ENCODE results near the gene AHRR. TPM values are rescaled to one million over a fixed set of nuclear protein-coding genes. Genes with fewer than 3 reads are reported as not detected.

Gene AHRR
- total RNA-seq, 1 experiment from 2014 or later = 1.9 TPM

DNA sequence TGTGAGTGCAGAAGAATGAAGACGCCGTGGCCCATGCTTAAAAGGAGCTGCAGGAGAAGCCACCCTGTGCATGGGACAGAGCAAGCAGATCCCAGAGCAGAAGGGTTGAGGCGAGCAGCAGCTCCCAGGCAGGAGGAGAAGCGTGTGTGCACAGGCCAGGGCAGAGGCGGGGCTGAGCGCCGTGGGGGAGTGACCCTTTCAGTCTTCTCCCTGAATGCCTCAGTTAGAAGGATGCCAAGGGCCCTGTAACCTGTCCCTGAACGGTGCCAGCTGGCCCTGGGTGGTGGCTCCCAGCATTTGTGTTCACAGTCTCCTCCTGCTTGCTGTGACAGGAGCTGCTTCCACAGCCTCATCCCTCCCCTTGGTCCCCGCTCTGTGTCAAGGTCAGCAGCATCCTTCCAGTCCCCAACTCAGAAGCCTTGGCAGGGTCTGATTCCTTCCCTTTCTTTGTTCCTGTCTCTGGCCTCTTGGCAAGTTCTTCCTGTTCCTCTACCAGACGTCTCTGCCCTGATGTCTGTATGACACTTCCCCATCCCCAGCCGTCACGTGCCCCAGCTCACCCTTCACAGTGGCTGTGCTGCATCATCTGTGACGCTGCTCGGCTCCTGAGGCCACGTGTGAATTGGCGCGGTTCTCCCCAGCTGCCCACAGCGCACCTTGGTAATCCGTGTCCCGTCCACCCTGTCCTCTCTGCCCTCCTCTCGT, 126.7 kb downstream of the AHRR start:
- Histone ChIP-seq H3K79me2 (ENCODE audit: low read length) (peaks cover 49% of the 10 kb centered on the region), H3K27ac (ENCODE audit: low read length) (no peak overlapping the region), H3K27me3 (ENCODE audit: low read length) (no peaks in the 10 kb centered on the region), H3K36me3 (ENCODE audit: low read depth, low read length) (peaks cover 68% of the 10 kb centered on the region), H3K4me1 (ENCODE audit: insufficient read depth, low read length) (peaks cover 10% of the 10 kb centered on the region; the same call in 1 of the 2 replicates), H3K9me3 (ENCODE audit: low read length) (peaks cover 14% of the 10 kb centered on the region), H3K9me2 (replicated peaks; ENCODE audit: low read length) (no peaks in the 10 kb centered on the region), H3K4me3 (ENCODE audit: low read length) (no peak overlapping the region), H3K9ac (ENCODE audit: low read length) (no peak overlapping the region), H3F3A (ENCODE audit: low read length, unreplicated experiment) (no peaks in the 10 kb centered on the region), H4K20me1 (ENCODE audit: low read length) (no peaks in the 10 kb centered on the region), H2AFZ (ENCODE audit: low read length) (no peak overlapping the region), H3K4me2 (ENCODE audit: low read length) (no peak overlapping the region)
- intact Hi-C loops (cut with micrococcal nuclease) = loop anchor here (10.0 kb wide), 1 partner anchor 167 kb away; the partner anchor contains the start of gene CEP72
- no TSS peak for BruUV-seq (replicated peaks)
- no peak for ATAC-seq
- no peak for DNase-seq
- TF ChIP-seq EZH2phosphoT487 (IDR thresholded peaks at IDR 0.05; ENCODE audit: borderline replicate concordance, low read length) (no peak), EZH2 (IDR thresholded peaks at IDR 0.05; ENCODE audit: low read length, unreplicated experiment) (no peak)
- TF ChIP-seq, protein P1, sequence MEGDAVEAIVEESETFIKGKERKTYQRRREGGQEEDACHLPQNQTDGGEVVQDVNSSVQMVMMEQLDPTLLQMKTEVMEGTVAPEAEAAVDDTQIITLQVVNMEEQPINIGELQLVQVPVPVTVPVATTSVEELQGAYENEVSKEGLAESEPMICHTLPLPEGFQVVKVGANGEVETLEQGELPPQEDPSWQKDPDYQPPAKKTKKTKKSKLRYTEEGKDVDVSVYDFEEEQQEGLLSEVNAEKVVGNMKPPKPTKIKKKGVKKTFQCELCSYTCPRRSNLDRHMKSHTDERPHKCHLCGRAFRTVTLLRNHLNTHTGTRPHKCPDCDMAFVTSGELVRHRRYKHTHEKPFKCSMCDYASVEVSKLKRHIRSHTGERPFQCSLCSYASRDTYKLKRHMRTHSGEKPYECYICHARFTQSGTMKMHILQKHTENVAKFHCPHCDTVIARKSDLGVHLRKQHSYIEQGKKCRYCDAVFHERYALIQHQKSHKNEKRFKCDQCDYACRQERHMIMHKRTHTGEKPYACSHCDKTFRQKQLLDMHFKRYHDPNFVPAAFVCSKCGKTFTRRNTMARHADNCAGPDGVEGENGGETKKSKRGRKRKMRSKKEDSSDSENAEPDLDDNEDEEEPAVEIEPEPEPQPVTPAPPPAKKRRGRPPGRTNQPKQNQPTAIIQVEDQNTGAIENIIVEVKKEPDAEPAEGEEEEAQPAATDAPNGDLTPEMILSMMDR (conservative IDR thresholded peaks at IDR 0.05; ENCODE audit: low read depth, low read length) = no peak
- POLR2A ChIA-PET (ENCODE audit: unreplicated experiment) = no interaction called here
- CTCF ChIA-PET = no interaction called here

DNA sequence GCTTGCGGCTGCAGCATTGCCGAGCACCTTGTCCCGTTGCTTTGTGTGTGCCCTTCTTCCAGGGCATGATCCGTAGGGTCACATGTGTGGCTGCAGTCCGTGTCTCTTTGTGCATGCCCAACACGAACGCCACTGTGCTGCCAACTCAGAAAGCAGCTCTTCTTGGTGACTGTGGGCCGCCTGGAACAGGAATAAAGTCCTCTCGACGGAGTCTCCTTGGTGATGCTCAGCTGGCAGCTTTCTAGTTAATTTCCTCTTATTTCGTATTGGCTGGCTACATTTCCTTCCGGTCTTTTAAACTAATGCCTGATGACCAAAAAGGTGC, 127.2 kb downstream of the AHRR start:
- BruUV-seq (replicated peaks) = no TSS peak
- H3K27ac ChIP-seq (ENCODE audit: low read length) = no peak overlapping the region
- H3K9ac ChIP-seq (ENCODE audit: low read length) = no peak overlapping the region
- no peak for ATAC-seq
- no peaks in the 10 kb centered on the region for H3K27me3 ChIP-seq (ENCODE audit: low read length)
- peaks cover 48% of the 10 kb centered on the region for H3K79me2 ChIP-seq (ENCODE audit: low read length)
- peaks cover 14% of the 10 kb centered on the region for H3K9me3 ChIP-seq (ENCODE audit: low read length)
- CTCF ChIA-PET = no interaction called here
- TF ChIP-seq, protein P1 (conservative IDR thresholded peaks at IDR 0.05; ENCODE audit: low read depth, low read length) = no peak
- no peak for TF ChIP-seq EZH2phosphoT487 (IDR thresholded peaks at IDR 0.05; ENCODE audit: borderline replicate concordance, low read length)
- TF ChIP-seq EZH2 (IDR thresholded peaks at IDR 0.05; ENCODE audit: low read length, unreplicated experiment) = no peak
- no peak overlapping the region for H2AFZ ChIP-seq (ENCODE audit: low read length)
- no peak for DNase-seq
- peaks cover 10% of the 10 kb centered on the region; the same call in 1 of the 2 replicates for H3K4me1 ChIP-seq (ENCODE audit: insufficient read depth, low read length)
- peaks cover 73% of the 10 kb centered on the region for H3K36me3 ChIP-seq (ENCODE audit: low read depth, low read length)
- H3K9me2 ChIP-seq (replicated peaks; ENCODE audit: low read length) = no peaks in the 10 kb centered on the region
- no peaks in the 10 kb centered on the region for H4K20me1 ChIP-seq (ENCODE audit: low read length)
- POLR2A ChIA-PET (ENCODE audit: unreplicated experiment) = no interaction called here
- no peak overlapping the region for H3K4me3 ChIP-seq (ENCODE audit: low read length)
- intact Hi-C loops (cut with micrococcal nuclease) = loop anchor here (10.0 kb wide), 1 partner anchor 166 kb away; the partner anchor contains the start of gene CEP72
- H3F3A ChIP-seq (ENCODE audit: low read length, unreplicated experiment) = no peaks in the 10 kb centered on the region
- H3K4me2 ChIP-seq (ENCODE audit: low read length) = no peak overlapping the region

DNA sequence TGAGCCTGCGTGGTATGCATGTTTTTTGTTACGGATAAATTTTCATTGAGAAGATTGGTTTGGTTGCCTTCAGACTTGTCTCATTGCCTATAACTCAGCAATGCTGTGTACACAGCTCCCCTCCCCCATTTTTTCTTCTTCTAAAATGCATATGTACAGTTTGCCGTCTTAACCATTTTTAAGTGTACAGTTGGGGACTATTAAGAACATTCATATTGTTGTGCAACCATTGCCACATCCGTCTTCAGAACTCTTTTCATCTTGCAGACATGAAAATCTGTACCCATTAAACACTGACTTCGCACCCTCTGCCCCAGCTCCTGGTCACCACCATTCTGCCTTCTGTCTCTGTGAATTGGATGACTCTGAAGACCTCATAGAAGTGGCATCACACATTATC, 127.6 kb downstream of the AHRR start:
- ChIA-PET POLR2A (ENCODE audit: unreplicated experiment) (no interaction called here), CTCF (no interaction called here)
- Histone ChIP-seq H4K20me1 (ENCODE audit: low read length) (no peaks in the 10 kb centered on the region), H3K4me1 (ENCODE audit: insufficient read depth, low read length) (peaks cover 9% of the 10 kb centered on the region; the same call in 1 of the 2 replicates), H3K4me2 (ENCODE audit: low read length) (no peak overlapping the region), H3K9me2 (replicated peaks; ENCODE audit: low read length) (no peaks in the 10 kb centered on the region), H3F3A (ENCODE audit: low read length, unreplicated experiment) (no peaks in the 10 kb centered on the region), H3K27me3 (ENCODE audit: low read length) (no peaks in the 10 kb centered on the region), H3K4me3 (ENCODE audit: low read length) (no peak overlapping the region), H3K9ac (ENCODE audit: low read length) (no peak overlapping the region), H3K36me3 (ENCODE audit: low read depth, low read length) (peaks cover 76% of the 10 kb centered on the region), H3K9me3 (ENCODE audit: low read length) (peaks cover 14% of the 10 kb centered on the region), H3K27ac (ENCODE audit: low read length) (no peak overlapping the region), H3K79me2 (ENCODE audit: low read length) (peaks cover 48% of the 10 kb centered on the region), H2AFZ (ENCODE audit: low read length) (no peak overlapping the region)
- TF ChIP-seq EZH2 (IDR thresholded peaks at IDR 0.05; ENCODE audit: low read length, unreplicated experiment) (no peak), EZH2phosphoT487 (IDR thresholded peaks at IDR 0.05; ENCODE audit: borderline replicate concordance, low read length) (no peak)
- TF ChIP-seq, protein P1 (conservative IDR thresholded peaks at IDR 0.05; ENCODE audit: low read depth, low read length) = no peak
- DNase-seq = no peak
- intact Hi-C loops (cut with micrococcal nuclease) = loop anchor here (10.0 kb wide), 1 partner anchor 166 kb away; the partner anchor contains the start of gene CEP72
- BruUV-seq (replicated peaks) = no TSS peak
- ATAC-seq = no peak
